IMR-90 (cell line): Measurements from ENCODE around the gene JMJD8. TPM values are rescaled to one million over a fixed set of nuclear protein-coding genes. Genes with fewer than 3 reads are reported as not detected.

Experiments used
- ATAC-seq: fragments of 200-7000 bp; cut with Tn5 transposase; 2 replicates; pipeline ENCODE4 v1.9.1; 2020; ENCODE audit warnings: low read depth, mild to moderate bottlenecking, moderate library complexity
- BruUV-seq: library from RNA; stranded (reverse); fragments of 400-500 nt; replicated peaks from 2 replicates; lab custom pipeline; 2021; lab: Mats Ljungman, UMichigan
- CTCF ChIA-PET: fragments of 300-600 bp; formaldehyde crosslinking; extraction: SDS; loops from one replicate; lab custom pipeline; 2021; ENCODE audit warnings: antibody characterized with exemption; lab: Yijun Ruan, JAX
- POLR2A ChIA-PET: fragments of 300-600 bp; sonication (Branson Sonifier 250); formaldehyde crosslinking; loops from one replicate; lab custom pipeline; 2022; ENCODE audit warnings: antibody characterized with exemption; ENCODE audit not compliant: unreplicated experiment; lab: Charles Lee
- DNase-seq: peaks from one replicate; pipeline ENCODE4 v3.0.0; 2013
- H2AFZ ChIP-seq: replicated peaks from 2 replicates; pipeline ENCODE3; 2013; ENCODE audit warnings: low read length, mild to moderate bottlenecking; ENCODE audit not compliant: poor library complexity
- H2AK5ac ChIP-seq: 2 replicates; pipeline ENCODE4 v1.6.1; 2013; ENCODE audit warnings: low read depth, low read length, inconsistent platforms
- H2AK9ac ChIP-seq: replicated peaks from 2 replicates; pipeline ENCODE3; 2013; ENCODE audit warnings: mild to moderate bottlenecking, low read depth, low read length, moderate library complexity; ENCODE audit not compliant: poor library complexity
- H2BK120ac ChIP-seq: 2 replicates; pipeline ENCODE4 v1.6.1; 2013; ENCODE audit warnings: low read depth, low read length, inconsistent platforms
- H2BK15ac ChIP-seq: 3 replicates; pipeline ENCODE4 v1.6.1; 2013; ENCODE audit warnings: low read depth, low read length, inconsistent platforms
- H2BK20ac ChIP-seq: 2 replicates; pipeline ENCODE4 v1.6.1; 2013; ENCODE audit warnings: low read depth, mild to moderate bottlenecking, inconsistent platforms, low read length, moderate library complexity
- H2BK5ac ChIP-seq: 2 replicates; pipeline ENCODE4 v1.6.1; 2013; ENCODE audit warnings: mild to moderate bottlenecking, low read depth, low read length, inconsistent platforms; ENCODE audit not compliant: poor library complexity, severe bottlenecking
- H3K14ac ChIP-seq: replicated peaks from 2 replicates; pipeline ENCODE4 v1.6.1; 2013; ENCODE audit warnings: low read depth, low read length, inconsistent platforms
- H3K18ac ChIP-seq: 2 replicates; pipeline ENCODE4 v1.6.1; 2013; ENCODE audit warnings: low read depth, low read length, control low read depth
- H3K23ac ChIP-seq: 2 replicates; pipeline ENCODE4 v1.6.1; 2013; ENCODE audit warnings: low read depth, low read length, inconsistent platforms
- H3K27ac ChIP-seq: 2 replicates; pipeline ENCODE4 v1.5.1; 2013; ENCODE audit warnings: mild to moderate bottlenecking, control low read depth, low read length; ENCODE audit not compliant: insufficient read depth
- H3K27me3 ChIP-seq: 2 replicates; pipeline ENCODE4 v1.6.1; 2013; ENCODE audit warnings: low read length; ENCODE audit not compliant: control insufficient read depth, insufficient read depth
- H3K36me3 ChIP-seq: 2 replicates; pipeline ENCODE4 v1.6.1; 2013; ENCODE audit warnings: low read length, mixed read lengths; ENCODE audit not compliant: control insufficient read depth, insufficient read depth
- H3K4ac ChIP-seq: 2 replicates; pipeline ENCODE4 v1.6.1; 2013; ENCODE audit warnings: low read depth, low read length, inconsistent platforms
- H3K4me1 ChIP-seq: 2 replicates; pipeline ENCODE4 v1.6.1; 2013; ENCODE audit warnings: low read length, mixed read lengths; ENCODE audit not compliant: control insufficient read depth, insufficient read depth
- H3K4me2 ChIP-seq: 2 replicates; pipeline ENCODE4 v1.6.1; 2013; ENCODE audit warnings: low read depth, mild to moderate bottlenecking, control low read depth, low read length, moderate library complexity
- H3K4me3 ChIP-seq: 2 replicates; pipeline ENCODE4 v1.5.1; 2013; ENCODE audit warnings: low read depth, mild to moderate bottlenecking, control low read depth, low read length, moderate library complexity; ENCODE audit not compliant: insufficient read depth
- H3K56ac ChIP-seq: 2 replicates; pipeline ENCODE4 v1.6.1; 2013; ENCODE audit warnings: low read length, inconsistent platforms; ENCODE audit not compliant: insufficient read depth; ENCODE audit errors: extremely low read depth
- H3K79me1 ChIP-seq, 2 experiments: 2 replicates each; pipeline ENCODE4 v1.6.1; 2013; ENCODE audit warnings: low read length in 2 of 2, inconsistent platforms in 1 of 2, low read depth in 1 of 2
- H3K9ac ChIP-seq: 2 replicates; pipeline ENCODE4 v1.6.1; 2013; ENCODE audit warnings: low read depth, low read length, control low read depth
- H3K9me1 ChIP-seq: 2 replicates; pipeline ENCODE4 v1.6.1; 2013; ENCODE audit warnings: low read length, inconsistent platforms; ENCODE audit not compliant: insufficient read depth
- H3K9me3 ChIP-seq: 2 replicates; pipeline ENCODE4 v1.6.1; 2013; ENCODE audit warnings: low read length; ENCODE audit not compliant: control insufficient read depth, insufficient read depth
- H4K20me1 ChIP-seq: 2 replicates; pipeline ENCODE4 v1.6.1; 2013; ENCODE audit warnings: low read length, inconsistent platforms; ENCODE audit not compliant: insufficient read depth
- H4K5ac ChIP-seq: 2 replicates; pipeline ENCODE4 v1.6.1; 2013; ENCODE audit warnings: mild to moderate bottlenecking, low read depth, low read length, control low read depth
- H4K8ac ChIP-seq, 2 experiments: 2 replicates each; pipeline ENCODE4 v1.6.1; 2013; ENCODE audit warnings: low read depth in 2 of 2, low read length in 2 of 2, control low read depth in 1 of 2, inconsistent platforms in 1 of 2
- H4K91ac ChIP-seq: 2 replicates; pipeline ENCODE4 v1.6.1; 2013; ENCODE audit warnings: low read depth, low read length, inconsistent platforms; ENCODE audit not compliant: insufficient read depth
- BHLHE40 ChIP-seq: fragments of 150-350 bp; IDR thresholded peaks from 2 replicates; pipeline ENCODE4 v1.6.1; 2016; ENCODE audit warnings: mild to moderate bottlenecking, low read depth, low read length
- CEBPB ChIP-seq: IDR thresholded peaks from 2 replicates; pipeline ENCODE4 v1.6.1; 2012; ENCODE audit warnings: low read depth, low read length, improper control_type of control experiment
- MAZ ChIP-seq: IDR thresholded peaks from 2 replicates; pipeline ENCODE4 v1.6.1; 2012; ENCODE audit warnings: low read depth, mild to moderate bottlenecking, low read length, improper control_type of control experiment, moderate library complexity, borderline replicate concordance
- POLR2A ChIP-seq: IDR thresholded peaks from 2 replicates; pipeline ENCODE4 v1.6.1; 2012; ENCODE audit warnings: mild to moderate bottlenecking, low read depth, low read length
- RAD21 ChIP-seq: IDR thresholded peaks from 2 replicates; pipeline ENCODE4 v1.6.1; 2012; ENCODE audit warnings: low read length, improper control_type of control experiment
- RCOR1 ChIP-seq: IDR thresholded peaks from 2 replicates; pipeline ENCODE4 v1.6.1; 2012; ENCODE audit warnings: mild to moderate bottlenecking, low read length, improper control_type of control experiment; ENCODE audit not compliant: insufficient replicate concordance
- SMC3 ChIP-seq: fragments of 150-350 bp; IDR thresholded peaks from 2 replicates; pipeline ENCODE4 v1.6.1; 2016; ENCODE audit warnings: low read depth, mild to moderate bottlenecking, antibody characterized with exemption, low read length, moderate library complexity
- WGBS, 2 experiments: methylation state at CpG; one replicate each; pipeline versions ENCODE4 v1.1.5 to v1.1.7; 2013; ENCODE audit warnings: missing lambda C conversion rate in 2 of 2; ENCODE audit not compliant: insufficient read length in 1 of 2; ENCODE audit errors: extremely low coverage in 2 of 2; 5-methylcytosine and 5-hydroxymethylcytosine counted together
- dilution Hi-C: fragments of 300-500 bp; cut with HindIII; formaldehyde crosslinking; loops from one replicate; pipeline ENCODE4 v1.14.3; 2018; ENCODE audit warnings: low sequenced_read_pairs; ENCODE audit not compliant: unreplicated experiment
- in situ Hi-C: fragments of 300-500 bp; cut with MboI; formaldehyde crosslinking; loops from 3 replicates; pipeline ENCODE4 v1.14.3; 2019; ENCODE audit warnings: low sequenced_read_pairs, inconsistent platforms, mixed read lengths
- intact Hi-C: fragments of 100-400 bp; cut with micrococcal nuclease; formaldehyde crosslinking; loops from 2 replicates; pipeline ENCODE4 v1.10.0; 2022
- polyA plus RNA-seq, 3 experiments: library from polyadenylated mRNA; depleted of rRNA; stranded (reverse); fragments of >200 nt; gene quantifications; 2 replicates each; pipeline ENCODE4 v1.2.3, GENCODE V29; 2012; ENCODE audit warnings: low replicate concordance in 1 of 3
- total RNA-seq: library from RNA; depleted of rRNA; stranded (reverse); fragments of >200 nt; gene quantifications from 2 replicates; pipeline ENCODE4 v1.2.3, GENCODE V29; 2012
- TF ChIP-seq, protein P1 (sequence below): fragments of 150-350 bp; IDR thresholded peaks from 2 replicates; pipeline ENCODE4 v1.6.1; 2017; ENCODE audit warnings: mild to moderate bottlenecking, antibody characterized with exemption, low read length, low read depth
- TF ChIP-seq, protein P2 (sequence below): conservative IDR thresholded peaks from 2 replicates; pipeline ENCODE4 v1.5.1; 2012; ENCODE audit warnings: mild to moderate bottlenecking, low read depth, low read length, improper control_type of control experiment

Gene JMJD8
- total and polyA plus RNA-seq, 2 of the 4 experiments (the other 2 are of a cell fraction) = 17.7 to 62.5 TPM

DNA sequence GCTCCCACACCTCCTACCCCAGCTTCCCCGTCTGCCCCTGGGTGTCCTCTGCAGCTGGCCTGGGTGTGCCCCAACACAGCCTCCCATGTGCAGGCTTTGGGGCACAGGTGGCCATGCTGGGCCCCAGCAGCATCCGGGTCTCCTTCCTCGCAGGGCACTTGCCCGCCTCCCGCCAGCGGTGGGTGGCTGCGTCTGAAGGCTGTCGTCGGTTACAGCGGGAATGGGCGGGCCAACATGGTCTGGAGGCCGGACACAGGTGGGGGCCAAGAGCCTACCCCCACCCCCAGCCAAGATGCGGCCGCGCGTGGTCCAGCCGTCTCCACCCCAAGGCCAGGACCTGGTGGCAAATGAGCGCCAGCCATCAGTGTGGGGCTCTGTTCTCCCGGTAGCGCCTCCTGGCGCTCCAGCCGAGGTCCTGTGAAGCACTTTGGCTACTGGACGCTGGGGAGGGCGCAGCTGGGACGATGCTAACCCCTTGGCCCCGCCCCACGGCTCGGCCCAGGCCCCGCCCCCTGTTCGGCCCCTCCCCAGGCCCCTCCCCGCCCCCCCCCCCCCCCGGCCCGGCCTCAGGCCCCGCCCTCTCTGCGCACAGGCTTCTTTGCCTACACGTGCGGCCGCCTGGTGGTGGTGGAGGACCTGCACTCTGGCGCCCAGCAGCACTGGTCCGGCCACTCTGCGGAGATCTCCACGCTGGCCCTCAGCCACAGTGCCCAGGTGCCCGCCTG lies 23.5 kb downstream of the JMJD8 start:
- Histone ChIP-seq H2BK15ac (no peak overlapping the region), H3K36me3 (peaks cover 4% of the 10 kb centered on the region), H3K4me3 (no peak overlapping the region), H3K9me1 (no peaks in the 10 kb centered on the region), H3K18ac (no peak overlapping the region), H3K4me2 (no peak overlapping the region), H4K20me1 (no peaks in the 10 kb centered on the region), H3K9me3 (no peaks in the 10 kb centered on the region), H3K27me3 (no peaks in the 10 kb centered on the region), H3K23ac (no peak overlapping the region), H4K8ac (peak overlapping the region in 1 of 2 experiments; percentile 43; a peak in 1 of 4 replicates), H2BK5ac (no peak overlapping the region), H3K14ac (no peak overlapping the region), H3K79me1 (no peaks in the 10 kb centered on the region), H2AK5ac (peak overlapping the region; percentile 27; the same call in 1 of the 2 replicates), H3K9ac (no peak overlapping the region), H3K4ac (no peak overlapping the region), H3K56ac (no peak overlapping the region), H4K91ac (no peak overlapping the region), H2BK120ac (no peak overlapping the region), H2AK9ac (peak overlapping the region; percentile 97), H4K5ac (no peak overlapping the region), H2BK20ac (no peak overlapping the region), H3K4me1 (peaks cover 5% of the 10 kb centered on the region), H3K27ac (no peak overlapping the region), H2AFZ (peak overlapping the region; percentile 88)
- TF ChIP-seq RAD21 = peak; percentile 23
- no peak for TF ChIP-seq POLR2A
- TF ChIP-seq SMC3 = peak; percentile 27; the same call in 1 of the 2 replicates
- no peak for TF ChIP-seq RCOR1
- TF ChIP-seq, protein P1, sequence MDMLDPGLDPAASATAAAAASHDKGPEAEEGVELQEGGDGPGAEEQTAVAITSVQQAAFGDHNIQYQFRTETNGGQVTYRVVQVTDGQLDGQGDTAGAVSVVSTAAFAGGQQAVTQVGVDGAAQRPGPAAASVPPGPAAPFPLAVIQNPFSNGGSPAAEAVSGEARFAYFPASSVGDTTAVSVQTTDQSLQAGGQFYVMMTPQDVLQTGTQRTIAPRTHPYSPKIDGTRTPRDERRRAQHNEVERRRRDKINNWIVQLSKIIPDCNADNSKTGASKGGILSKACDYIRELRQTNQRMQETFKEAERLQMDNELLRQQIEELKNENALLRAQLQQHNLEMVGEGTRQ = 0 out of 2 replicates have a peak, but pooled peaks have one; percentile 9
- TF ChIP-seq MAZ = peak; percentile 61; the same call in 1 of the 2 replicates
- no peak for TF ChIP-seq CEBPB
- TF ChIP-seq BHLHE40 = peak; percentile 87
- TF ChIP-seq, protein P2, sequence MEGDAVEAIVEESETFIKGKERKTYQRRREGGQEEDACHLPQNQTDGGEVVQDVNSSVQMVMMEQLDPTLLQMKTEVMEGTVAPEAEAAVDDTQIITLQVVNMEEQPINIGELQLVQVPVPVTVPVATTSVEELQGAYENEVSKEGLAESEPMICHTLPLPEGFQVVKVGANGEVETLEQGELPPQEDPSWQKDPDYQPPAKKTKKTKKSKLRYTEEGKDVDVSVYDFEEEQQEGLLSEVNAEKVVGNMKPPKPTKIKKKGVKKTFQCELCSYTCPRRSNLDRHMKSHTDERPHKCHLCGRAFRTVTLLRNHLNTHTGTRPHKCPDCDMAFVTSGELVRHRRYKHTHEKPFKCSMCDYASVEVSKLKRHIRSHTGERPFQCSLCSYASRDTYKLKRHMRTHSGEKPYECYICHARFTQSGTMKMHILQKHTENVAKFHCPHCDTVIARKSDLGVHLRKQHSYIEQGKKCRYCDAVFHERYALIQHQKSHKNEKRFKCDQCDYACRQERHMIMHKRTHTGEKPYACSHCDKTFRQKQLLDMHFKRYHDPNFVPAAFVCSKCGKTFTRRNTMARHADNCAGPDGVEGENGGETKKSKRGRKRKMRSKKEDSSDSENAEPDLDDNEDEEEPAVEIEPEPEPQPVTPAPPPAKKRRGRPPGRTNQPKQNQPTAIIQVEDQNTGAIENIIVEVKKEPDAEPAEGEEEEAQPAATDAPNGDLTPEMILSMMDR = peak; percentile 37
- dilution Hi-C loops (no loop called here), in situ Hi-C loops (no loop called here), intact Hi-C loops (loop anchor here (2.0 kb wide), 1 partner anchor 82 kb away; no protein-coding TSS in a partner anchor)
- POLR2A ChIA-PET = no interaction called here
- DNase-seq (peak; percentile 77), ATAC-seq (peak; percentile 96)
- no TSS peak for BruUV-seq
- 43% methylated on average over 18 of the region's 43 CpGs; no CpG with 5 or more reads in 1 of the 2 experiments for WGBS, 2 experiments
- CTCF ChIA-PET = interaction anchor here (0.7 kb wide), 1 partner anchor 13 kb away, joined by 3 read pairs; no protein-coding TSS in a partner anchor
